Hematopoietic multipotent progenitor cell (in vitro differentiated cells): ENCODE results near the gene MARK4. TPM values are rescaled to one million over a fixed set of nuclear protein-coding genes. Genes with fewer than 3 reads are reported as not detected.
"Not testable (repeated sequence)": the region's sequence is repeated elsewhere in the genome, so short reads cannot be mapped to it uniquely, and the experiment has no call there.

Source experiments
- DNase-seq, 3 donors: peaks; one replicate each; pipeline ENCODE4 v3.0.0-alpha.2; 2011 to 2015; ENCODE audit warnings: low read depth in 2 of 3, low spot score in 2 of 3
- total RNA-seq: library from RNA; depleted of rRNA; stranded (reverse); fragments of >200 nt; gene quantifications from one replicate; pipeline ENCODE4 v1.2.3, GENCODE V29; 2012

Gene MARK4
- total RNA-seq, 1 donor = 13.5 TPM

GRCh38 chr19:45304141-45304926 is 53.3 kb downstream of the MARK4 start:
- DNase-seq = no peak

- no peak for DNase-seq
These were observed 53.9 kb downstream of the MARK4 start for GRCh38 chr19:45305007-45305406.

- DNase-seq = no peak
These were observed 54.4 kb downstream of the MARK4 start for GRCh38 chr19:45305421-45305820.

GRCh38 chr19:45306040-45306439 is 55.0 kb downstream of the MARK4 start:
- DNase-seq = no peak

GRCh38 chr19:45306518-45307027 is 55.5 kb downstream of the MARK4 start:
- DNase-seq = no peak

GRCh38 chr19:45307361-45307760 is 56.3 kb downstream of the MARK4 start:
- DNase-seq = no peak

GRCh38 chr19:45309322-45309721 is 58.3 kb downstream of the MARK4 start:
- DNase-seq = not testable (repeated sequence)

GRCh38 chr19:45311621-45312020 is 60.5 kb downstream of the MARK4 start:
- peak in 1 of 3 donors; percentile 41 for DNase-seq

- DNase-seq = not testable (repeated sequence)
These were observed 61.2 kb downstream of the MARK4 start for GRCh38 chr19:45312285-45312684.

GRCh38 chr19:45314708-45315245 is 63.7 kb downstream of the MARK4 start:
- DNase-seq = no peak

- no peak for DNase-seq
These were observed 64.2 kb downstream of the MARK4 start for GRCh38 chr19:45315304-45315703.

GRCh38 chr19:45320997-45321775 is 70.1 kb downstream of the MARK4 start:
- no peak for DNase-seq

- no peak for DNase-seq
These were observed 70.8 kb downstream of the MARK4 start for GRCh38 chr19:45321848-45322247.

- DNase-seq = no peak
These were observed 71.2 kb downstream of the MARK4 start for GRCh38 chr19:45322311-45322710.

GRCh38 chr19:45322744-45323281 is 71.7 kb downstream of the MARK4 start, which contains the start of gene CKM:
Gene CKM (minus strand): TSS chr19:45322875. CDS start chr19:45319713, 3,162 bp downstream.
- DNase-seq = no peak

GRCh38 chr19:45323671-45324081 is 72.6 kb downstream of the MARK4 start:
- DNase-seq = no peak

- no peak for DNase-seq
These were observed 73.4 kb downstream of the MARK4 start for GRCh38 chr19:45324349-45324907.

GRCh38 chr19:45327404-45328143 is 76.5 kb downstream of the MARK4 start:
- DNase-seq = no peak

GRCh38 chr19:45331411-45331810 is 80.3 kb downstream of the MARK4 start:
- no peak for DNase-seq
